Upper lobe of left lung (tissue), 6 donors: ENCODE results near the gene NPS. TPM values are rescaled to one million over a fixed set of nuclear protein-coding genes. Genes with fewer than 3 reads are reported as not detected.

Experiments used
- ATAC-seq, 2 donors: fragments of 200-7000 bp; cut with Tn5 transposase; one replicate each; pipeline ENCODE4 v1.9.1; 2022; ENCODE audit warnings: mild to moderate bottlenecking in 2 of 2, moderate library complexity in 2 of 2; ENCODE audit not compliant: low FRiP score in 2 of 2
- DNase-seq, 2 donors: peaks; one replicate each; pipeline ENCODE4 v3.0.0-alpha.2; 2019 to 2020
- H3K27ac ChIP-seq, 4 donors: fragments of 200-600 bp; sonication (generic); one replicate each; pipeline ENCODE4 v1.5.1; 2016 to 2019
- H3K27me3 ChIP-seq, 4 donors: fragments of 200-600 bp; sonication (generic); one replicate each; pipeline ENCODE4 v1.5.1; 2017 to 2019
- H3K36me3 ChIP-seq, 4 donors: fragments of 200-600 bp; sonication (generic); one replicate each; pipeline ENCODE4 v1.5.1; 2016 to 2019
- H3K4me1 ChIP-seq, 4 donors: fragments of 200-600 bp; sonication (generic); one replicate each; pipeline ENCODE4 v1.5.1; 2018 to 2019
- H3K4me3 ChIP-seq, 4 donors: fragments of 200-600 bp; sonication (generic); one replicate each; pipeline ENCODE4 v1.5.1; 2017 to 2019; ENCODE audit warnings: mild to moderate bottlenecking in 2 of 4, moderate library complexity in 1 of 4
- H3K9me3 ChIP-seq, 4 donors: fragments of 200-600 bp; sonication (generic); one replicate each; pipeline ENCODE4 v1.5.1; 2018 to 2019
- CTCF ChIP-seq, 6 experiments: fragments of 450-650 bp in 4 of 6; fragments of 200-600 bp in 2 of 6; sonication (generic) in 2 of 6; IDR thresholded peaks; one replicate each; pipeline ENCODE4 v1.5.1; 2016 to 2019; ENCODE audit warnings: antibody characterized with exemption in 6 of 6
- EP300 ChIP-seq, 4 donors: sonication (generic); formaldehyde crosslinking; IDR thresholded peaks; one replicate each; pipeline ENCODE4 v1.5.1; 2017; ENCODE audit warnings: antibody characterized with exemption in 4 of 4, control low read depth in 2 of 4
- POLR2A ChIP-seq, 4 donors: fragments of 450-650 bp; IDR thresholded peaks; one replicate each; pipeline ENCODE4 v1.5.1; 2016 to 2017; ENCODE audit warnings: antibody characterized with exemption in 4 of 4, mild to moderate bottlenecking in 2 of 4
- POLR2AphosphoS5 ChIP-seq, 2 donors: sonication (generic); formaldehyde crosslinking; IDR thresholded peaks; one replicate each; pipeline ENCODE4 v1.5.1; 2017; ENCODE audit warnings: antibody characterized with exemption in 2 of 2
- WGBS, 2 donors: methylation state at CpG; one replicate each; pipeline ENCODE4 v1.1.5; 2017 to 2018; 5-methylcytosine and 5-hydroxymethylcytosine counted together
- total RNA-seq, 6 donors: library from RNA; depleted of rRNA in 4 of 6; stranded (reverse); fragments of >200 nt in 4 of 6; gene quantifications; one replicate each; pipeline versions ENCODE4 v1.1.0 to v1.2.1, GENCODE V29; 2016 to 2021
- donor health status: DM: no; HTN: no; CAD: no; lungs with moderate emphysema.
- donor health status: DM: no; HTN: yes; CAD: no; lungs with severe emphysema.

The NPS gene
- total RNA-seq, 6 donors from 2014 or later = not detected

- Histone ChIP-seq H3K4me3 (no peak overlapping the region), H3K4me1 (peaks cover 0 to 3% (median 0%) of the 10 kb centered on the region in 4 donors), H3K27me3 (no peaks in the 10 kb centered on the region), H3K27ac (no peak overlapping the region), H3K36me3 (no peaks in the 10 kb centered on the region), H3K9me3 (no peaks in the 10 kb centered on the region)
- peak in 1 of 2 donors; percentile 82 for ATAC-seq
- TF ChIP-seq CTCF (IDR thresholded peaks at IDR 0.05) (peak in 5 of 6 experiments; percentile 42 to 74 (median 58)), EP300 (IDR thresholded peaks at IDR 0.05) (no peak)
- WGBS, 2 donors = 63 to 68% methylated on average over 9 to 10 of the region's 10 CpGs
- DNase-seq = peak; percentile 37 to 39
Measured at GRCh38 chr10:127563718-127564553, 14.8 kb downstream of the NPS start.

GRCh38 chr10:127564644-127565043 lies 15.5 kb downstream of the NPS start:
- no peak overlapping the region for H3K4me3 ChIP-seq
- no peak for ATAC-seq
- no peak overlapping the region for H3K27ac ChIP-seq
- no peaks in the 10 kb centered on the region for H3K9me3 ChIP-seq
- DNase-seq = no peak
- no peaks in the 10 kb centered on the region for H3K36me3 ChIP-seq
- no peak for TF ChIP-seq POLR2AphosphoS5 (IDR thresholded peaks at IDR 0.05)
- TF ChIP-seq CTCF (IDR thresholded peaks at IDR 0.05) = no peak
- no peak for TF ChIP-seq EP300 (IDR thresholded peaks at IDR 0.05)
- no peak for TF ChIP-seq POLR2A (IDR thresholded peaks at IDR 0.05)
- peaks cover 0 to 3% (median 0%) of the 10 kb centered on the region in 4 donors for H3K4me1 ChIP-seq
- 59 to 64% methylated on average over 4 of the region's 4 CpGs for WGBS, 2 donors
- no peaks in the 10 kb centered on the region for H3K27me3 ChIP-seq

GRCh38 chr10:127565583-127565982 lies 16.5 kb downstream of the NPS start:
- 74 to 79% methylated on average over 4 of the region's 4 CpGs for WGBS, 2 donors
- H3K27me3 ChIP-seq = no peaks in the 10 kb centered on the region
- H3K9me3 ChIP-seq = no peaks in the 10 kb centered on the region
- TF ChIP-seq EP300 (IDR thresholded peaks at IDR 0.05) = no peak
- TF ChIP-seq CTCF (IDR thresholded peaks at IDR 0.05) = no peak
- TF ChIP-seq POLR2AphosphoS5 (IDR thresholded peaks at IDR 0.05) = no peak
- TF ChIP-seq POLR2A (IDR thresholded peaks at IDR 0.05) = no peak
- DNase-seq = no peak
- ATAC-seq = no peak
- H3K4me1 ChIP-seq = peaks cover 0 to 3% (median 0%) of the 10 kb centered on the region in 4 donors
- H3K27ac ChIP-seq = no peak overlapping the region
- H3K4me3 ChIP-seq = no peak overlapping the region
- no peaks in the 10 kb centered on the region for H3K36me3 ChIP-seq

- no peak for ATAC-seq
- no peaks in the 10 kb centered on the region for H3K36me3 ChIP-seq
- H3K4me3 ChIP-seq = no peak overlapping the region
- H3K27ac ChIP-seq = no peak overlapping the region
- H3K4me1 ChIP-seq = peaks cover 0 to 3% (median 0%) of the 10 kb centered on the region in 4 donors
- TF ChIP-seq POLR2A (IDR thresholded peaks at IDR 0.05) = no peak
- no peaks in the 10 kb centered on the region for H3K27me3 ChIP-seq
- DNase-seq = no peak
- H3K9me3 ChIP-seq = no peaks in the 10 kb centered on the region
- 91 to 95% methylated on average over 4 of the region's 4 CpGs for WGBS, 2 donors
Measured at GRCh38 chr10:127569210-127569609, 20.1 kb downstream of the NPS start.

GRCh38 chr10:127570036-127570435 lies 20.9 kb downstream of the NPS start:
- H3K9me3 ChIP-seq = no peaks in the 10 kb centered on the region
- ATAC-seq (no peak), DNase-seq (no peak)
- 82 to 88% methylated on average over 3 of the region's 3 CpGs for WGBS, 2 donors
- no peak overlapping the region for H3K4me3 ChIP-seq
- no peak for TF ChIP-seq EP300 (IDR thresholded peaks at IDR 0.05)
- TF ChIP-seq POLR2A (IDR thresholded peaks at IDR 0.05) = no peak
- no peak for TF ChIP-seq CTCF (IDR thresholded peaks at IDR 0.05)
- TF ChIP-seq POLR2AphosphoS5 (IDR thresholded peaks at IDR 0.05) = no peak
- H3K27ac ChIP-seq = no peak overlapping the region
- H3K4me1 ChIP-seq = peaks cover 0 to 3% (median 0%) of the 10 kb centered on the region in 4 donors
- H3K36me3 ChIP-seq = no peaks in the 10 kb centered on the region
- no peaks in the 10 kb centered on the region for H3K27me3 ChIP-seq
